Caco-2 (cell line): ENCODE measurements around the gene USP9X. TPM values are rescaled to one million over a fixed set of nuclear protein-coding genes. Genes with fewer than 3 reads are reported as not detected.
A peak's percentile ranks its signal among the peaks of the same experiment; 100 is the strongest.

Experiments used
- BruUV-seq: library from RNA; stranded (reverse); fragments of 400-500 nt; replicated peaks from 2 replicates; lab custom pipeline; 2021; lab: Mats Ljungman, UMichigan
- CTCF ChIA-PET: fragments of 300-600 bp; sonication (Branson Sonifier 250); formaldehyde crosslinking; loops from one replicate; lab custom pipeline; 2022; ENCODE audit warnings: antibody characterized with exemption; lab: Charles Lee
- POLR2A ChIA-PET: fragments of 300-600 bp; sonication (Branson Sonifier 250); formaldehyde crosslinking; loops from one replicate; lab custom pipeline; 2022; ENCODE audit warnings: antibody characterized with exemption; lab: Charles Lee
- DNase-seq, 2 experiments: peaks; one replicate each; pipeline versions ENCODE4 v3.0.0 to v3.0.0-alpha.2; 2020 to 2022
- H3K27me3 ChIP-seq: replicated peaks from 2 replicates; pipeline ENCODE4 v1.6.0; 2011; ENCODE audit warnings: low read length; ENCODE audit not compliant: control insufficient read depth, insufficient read depth
- H3K36me3 ChIP-seq: 2 replicates; pipeline ENCODE4 v1.5.1; 2011; ENCODE audit warnings: low read length; ENCODE audit not compliant: control insufficient read depth, insufficient read depth
- H3K4me1 ChIP-seq: fragments of 250-450 bp; sonication (Bioruptor Pico); 2 replicates; pipeline ENCODE4 v1.5.1; 2020; ENCODE audit warnings: mild to moderate bottlenecking
- H3K4me3 ChIP-seq: 2 replicates; pipeline ENCODE4 v1.5.1; 2011; ENCODE audit warnings: low read depth, mild to moderate bottlenecking, control low read depth, low read length
- H3K9me3 ChIP-seq: fragments of 250-450 bp; sonication (Bioruptor Pico); 2 replicates; pipeline ENCODE4 v1.5.1; 2020; ENCODE audit warnings: mild to moderate bottlenecking, moderate library complexity
- H3K27ac Mint-ChIP-seq: one replicate; pipeline ENCODE4 v1.8.0; 2022; ENCODE audit warnings: mixed read lengths; ENCODE audit not compliant: unreplicated experiment
- H3K27me3 Mint-ChIP-seq: one replicate; pipeline ENCODE4 v1.8.0; 2022; ENCODE audit warnings: mixed read lengths; ENCODE audit not compliant: insufficient read depth, unreplicated experiment
- H3K36me3 Mint-ChIP-seq: one replicate; pipeline ENCODE4 v1.8.0; 2022; ENCODE audit warnings: mild to moderate bottlenecking, mixed read lengths; ENCODE audit not compliant: insufficient read depth, unreplicated experiment
- H3K4me1 Mint-ChIP-seq: one replicate; pipeline ENCODE4 v1.8.0; 2022; ENCODE audit warnings: low read depth, mixed read lengths; ENCODE audit not compliant: unreplicated experiment
- H3K4me3 Mint-ChIP-seq: one replicate; pipeline ENCODE4 v1.8.0; 2022; ENCODE audit warnings: mild to moderate bottlenecking, moderate library complexity, mixed read lengths; ENCODE audit not compliant: unreplicated experiment
- H3K9me3 Mint-ChIP-seq: one replicate; pipeline ENCODE4 v1.8.0; 2022; ENCODE audit warnings: mixed read lengths; ENCODE audit not compliant: unreplicated experiment
- CTCF ChIP-seq, 2 experiments: fragments of 200-600 bp in 1 of 2; IDR thresholded peaks; 1 replicate in 1 of 2; 2 replicates in 1 of 2; pipeline versions ENCODE4 v1.5.1 to v1.8.0; 2011 to 2022; ENCODE audit warnings: antibody characterized with exemption in 1 of 2, control low read depth in 1 of 2, inconsistent platforms in 1 of 2, low read depth in 1 of 2, low read length in 1 of 2, mild to moderate bottlenecking in 1 of 2, moderate library complexity in 1 of 2; ENCODE audit not compliant: insufficient read depth in 1 of 2, severe bottlenecking in 1 of 2, unreplicated experiment in 1 of 2
- intact Hi-C: fragments of 100-400 bp; cut with micrococcal nuclease; formaldehyde crosslinking; loops from one replicate; pipeline ENCODE4 v1.10.0; 2022; ENCODE audit not compliant: unreplicated experiment
- total RNA-seq: library from RNA; stranded (reverse); gene quantifications from 2 replicates; pipeline ENCODE4 v1.2.3, GENCODE V29; 2022

The USP9X gene
- total RNA-seq, 1 experiment from 2014 or later = 73.7 TPM

- no peak overlapping the region for H3K27ac Mint-ChIP-seq
- Histone ChIP-seq H3K36me3 (no peaks in the 10 kb centered on the region), H3K27me3 (no peaks in the 10 kb centered on the region), H3K9me3 (no peaks in the 10 kb centered on the region), H3K4me1 (0 out of 2 replicates have a peak, but pooled peaks cover 2% of the 10 kb centered on the region), H3K4me3 (no peak overlapping the region)
- H3K4me3 Mint-ChIP-seq = no peak overlapping the region
- ChIA-PET CTCF (no interaction called here), POLR2A (no interaction called here)
- BruUV-seq = no TSS peak
- no peaks in the 10 kb centered on the region for H3K36me3 Mint-ChIP-seq
- TF ChIP-seq CTCF (IDR thresholded peaks at IDR 0.05; ENCODE audit: insufficient read depth in 1 of 2, low read depth in 1 of 2, low read length in 1 of 2, severe bottlenecking in 1 of 2, unreplicated experiment in 1 of 2) = no peak
- no peaks in the 10 kb centered on the region for H3K27me3 Mint-ChIP-seq
- no peaks in the 10 kb centered on the region for H3K4me1 Mint-ChIP-seq
- intact Hi-C loops = no loop called here
- no peak for DNase-seq
- H3K9me3 Mint-ChIP-seq = no peaks in the 10 kb centered on the region
Measured at GRCh38 chrX:41045960-41046567, 39.2 kb upstream of the USP9X start.

- POLR2A ChIA-PET = no interaction called here
- no peaks in the 10 kb centered on the region for H3K36me3 Mint-ChIP-seq
- CTCF ChIA-PET = no interaction called here
- no peaks in the 10 kb centered on the region for H3K27me3 ChIP-seq
- 0 out of 2 replicates have a peak, but pooled peaks cover 2% of the 10 kb centered on the region for H3K4me1 ChIP-seq
- DNase-seq = peak in 1 of 2 experiments; percentile 34
- no peak overlapping the region for H3K27ac Mint-ChIP-seq
- no peak overlapping the region for H3K4me3 Mint-ChIP-seq
- intact Hi-C loops = no loop called here
- no peak overlapping the region for H3K4me3 ChIP-seq
- no peaks in the 10 kb centered on the region for H3K9me3 ChIP-seq
- no peak for TF ChIP-seq CTCF (IDR thresholded peaks at IDR 0.05; ENCODE audit: insufficient read depth in 1 of 2, low read depth in 1 of 2, low read length in 1 of 2, severe bottlenecking in 1 of 2, unreplicated experiment in 1 of 2)
- no peaks in the 10 kb centered on the region for H3K4me1 Mint-ChIP-seq
- H3K27me3 Mint-ChIP-seq = no peaks in the 10 kb centered on the region
- H3K36me3 ChIP-seq = no peaks in the 10 kb centered on the region
- no TSS peak for BruUV-seq
- H3K9me3 Mint-ChIP-seq = no peaks in the 10 kb centered on the region
Measured at GRCh38 chrX:41047878-41048534, 37.2 kb upstream of the USP9X start.

GRCh38 chrX:41050359-41050758 lies 34.9 kb upstream of the USP9X start:
- H3K4me3 ChIP-seq = no peak overlapping the region
- BruUV-seq = no TSS peak
- no peak for TF ChIP-seq CTCF (IDR thresholded peaks at IDR 0.05; ENCODE audit: insufficient read depth in 1 of 2, low read depth in 1 of 2, low read length in 1 of 2, severe bottlenecking in 1 of 2, unreplicated experiment in 1 of 2)
- H3K27me3 Mint-ChIP-seq = no peaks in the 10 kb centered on the region
- no peaks in the 10 kb centered on the region for H3K27me3 ChIP-seq
- H3K9me3 ChIP-seq = no peaks in the 10 kb centered on the region
- peaks cover 1% of the 10 kb centered on the region for H3K4me1 Mint-ChIP-seq
- POLR2A ChIA-PET = no interaction called here
- intact Hi-C loops = no loop called here
- CTCF ChIA-PET = no interaction called here
- H3K4me3 Mint-ChIP-seq = no peak overlapping the region
- H3K36me3 ChIP-seq = no peaks in the 10 kb centered on the region
- DNase-seq = no peak
- H3K9me3 Mint-ChIP-seq = no peaks in the 10 kb centered on the region
- no peak overlapping the region for H3K27ac Mint-ChIP-seq
- 0 out of 2 replicates have a peak, but pooled peaks cover 2% of the 10 kb centered on the region for H3K4me1 ChIP-seq
- H3K36me3 Mint-ChIP-seq = no peaks in the 10 kb centered on the region
